Measurements from ENCODE around the gene ONECUT1.

ONECUT1 gene

DNA sequence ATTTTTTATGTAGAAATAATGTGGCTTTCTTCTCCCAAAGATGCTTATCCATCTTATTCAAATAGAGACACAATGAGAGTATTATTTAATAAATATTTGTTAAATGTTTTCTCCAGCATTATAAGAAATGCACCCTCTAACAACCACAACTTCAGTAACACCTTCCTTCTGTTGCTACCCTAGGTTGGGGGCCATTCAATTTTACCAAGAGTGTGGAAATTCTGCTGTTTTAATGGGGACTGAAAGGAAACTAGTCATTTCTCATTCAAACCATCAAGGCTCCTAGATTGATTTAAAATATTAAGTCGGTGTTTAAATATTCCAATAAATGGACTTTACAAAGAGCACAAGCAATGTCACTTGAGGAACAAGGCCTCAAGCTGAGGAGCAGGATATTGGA, 7.6 kb downstream of the ONECUT1 start:
- Histone ChIP-seq H3K36me3 (ENCODE audit: control insufficient read depth in 2 of 2, insufficient read depth in 2 of 2, low read length in 2 of 2) (no peaks in the 10 kb centered on the region), H3K9me3 (ENCODE audit: control insufficient read depth in 2 of 2, low read length in 2 of 2) (no peaks in the 10 kb centered on the region), H3K27me3 (ENCODE audit: control insufficient read depth in 2 of 2, insufficient read depth in 2 of 2, low read length in 2 of 2) (peaks cover 49 to 56% of the 10 kb centered on the region in 2 donors), H3K4me3 (ENCODE audit: low read length in 2 of 2) (no peak overlapping the region), H3K27ac (ENCODE audit: low read depth in 2 of 2, low read length in 2 of 2) (no peak overlapping the region), H3K4me1 (ENCODE audit: control insufficient read depth in 2 of 2, insufficient read depth in 2 of 2, low read length in 2 of 2) (peaks cover 3 to 6% of the 10 kb centered on the region in 2 donors), H3K9ac (ENCODE audit: low read depth in 1 of 2, low read length in 2 of 2) (no peak overlapping the region)

DNA sequence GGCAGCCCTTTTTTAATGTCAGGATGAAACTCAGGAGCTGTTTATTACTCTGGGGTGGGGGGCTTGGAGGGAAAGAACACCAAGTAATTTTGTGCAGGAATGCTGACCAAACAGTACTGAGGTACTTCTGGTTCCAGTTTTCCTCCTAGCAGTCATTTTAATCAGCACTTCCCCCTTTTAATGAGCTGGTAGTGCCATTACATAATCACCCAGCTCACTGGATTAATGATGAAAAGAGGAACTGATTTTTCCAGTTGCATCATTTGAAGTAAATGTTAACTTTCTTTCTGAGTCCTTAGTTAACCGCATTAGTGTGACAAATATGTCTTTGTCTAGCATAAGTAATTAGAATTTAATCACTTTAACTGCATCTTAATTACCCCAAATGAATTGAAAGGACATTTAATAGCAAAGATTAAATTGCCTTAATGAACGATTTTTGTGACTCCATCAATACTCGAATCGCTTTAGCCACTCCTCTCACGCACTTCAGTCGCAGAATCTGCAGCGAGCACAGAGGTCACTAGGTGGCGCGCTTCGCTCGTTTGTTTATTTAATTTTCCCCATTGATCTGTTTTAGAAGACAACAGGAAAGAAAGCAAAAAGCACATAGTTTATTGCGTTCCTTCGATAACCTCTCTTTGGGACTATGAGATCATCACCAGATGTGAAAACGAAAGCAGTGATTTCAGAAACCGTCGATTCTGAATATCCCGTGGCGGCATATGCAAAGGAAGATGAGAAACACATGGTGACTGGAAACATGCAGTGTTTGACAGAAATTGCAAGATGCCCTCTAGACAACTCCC, 9.8 kb downstream of the ONECUT1 start:
- no peaks in the 10 kb centered on the region for H3K9me3 ChIP-seq (ENCODE audit: control insufficient read depth in 2 of 2, low read length in 2 of 2)
- H3K4me3 ChIP-seq (ENCODE audit: low read length in 2 of 2) = peak overlapping the region in 1 of 2 donors; percentile 63
- H3K9ac ChIP-seq (ENCODE audit: low read depth in 1 of 2, low read length in 2 of 2) = no peak overlapping the region
- no peak overlapping the region for H3K27ac ChIP-seq (ENCODE audit: low read depth in 2 of 2, low read length in 2 of 2)
- H3K27me3 ChIP-seq (ENCODE audit: control insufficient read depth in 2 of 2, insufficient read depth in 2 of 2, low read length in 2 of 2) = peaks cover 37 to 47% of the 10 kb centered on the region in 2 donors
- H3K4me1 ChIP-seq (ENCODE audit: control insufficient read depth in 2 of 2, insufficient read depth in 2 of 2, low read length in 2 of 2) = peaks cover 3 to 6% of the 10 kb centered on the region in 2 donors
- no peaks in the 10 kb centered on the region for H3K36me3 ChIP-seq (ENCODE audit: control insufficient read depth in 2 of 2, insufficient read depth in 2 of 2, low read length in 2 of 2)

DNA sequence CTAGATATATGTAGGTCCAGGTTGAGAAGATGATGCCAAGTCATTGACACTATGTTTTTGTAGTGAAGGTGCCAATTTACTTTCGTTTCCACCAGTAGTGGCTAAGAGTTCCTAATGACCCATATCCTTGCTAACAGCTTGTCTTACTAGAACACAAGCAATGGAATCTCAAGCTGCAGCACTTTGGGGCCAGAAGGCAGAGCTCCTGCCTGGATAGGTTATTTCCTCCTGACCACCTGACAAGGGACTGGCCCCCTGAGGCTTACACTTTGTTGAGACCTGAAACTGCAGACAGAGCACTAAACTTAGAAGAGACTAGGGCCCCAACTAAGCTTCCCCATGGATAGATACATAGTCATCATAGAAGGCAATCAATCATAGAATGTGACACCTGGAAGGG, 11.7 kb downstream of the ONECUT1 start:
- Histone ChIP-seq H3K4me3 (ENCODE audit: low read length in 2 of 2) (no peak overlapping the region), H3K27ac (ENCODE audit: low read depth in 2 of 2, low read length in 2 of 2) (no peak overlapping the region), H3K4me1 (ENCODE audit: control insufficient read depth in 2 of 2, insufficient read depth in 2 of 2, low read length in 2 of 2) (peaks cover 3 to 6% of the 10 kb centered on the region in 2 donors), H3K27me3 (ENCODE audit: control insufficient read depth in 2 of 2, insufficient read depth in 2 of 2, low read length in 2 of 2) (peaks cover 27 to 29% of the 10 kb centered on the region in 2 donors), H3K9ac (ENCODE audit: low read depth in 1 of 2, low read length in 2 of 2) (no peak overlapping the region), H3K9me3 (ENCODE audit: control insufficient read depth in 2 of 2, low read length in 2 of 2) (no peaks in the 10 kb centered on the region), H3K36me3 (ENCODE audit: control insufficient read depth in 2 of 2, insufficient read depth in 2 of 2, low read length in 2 of 2) (no peaks in the 10 kb centered on the region)

DNA sequence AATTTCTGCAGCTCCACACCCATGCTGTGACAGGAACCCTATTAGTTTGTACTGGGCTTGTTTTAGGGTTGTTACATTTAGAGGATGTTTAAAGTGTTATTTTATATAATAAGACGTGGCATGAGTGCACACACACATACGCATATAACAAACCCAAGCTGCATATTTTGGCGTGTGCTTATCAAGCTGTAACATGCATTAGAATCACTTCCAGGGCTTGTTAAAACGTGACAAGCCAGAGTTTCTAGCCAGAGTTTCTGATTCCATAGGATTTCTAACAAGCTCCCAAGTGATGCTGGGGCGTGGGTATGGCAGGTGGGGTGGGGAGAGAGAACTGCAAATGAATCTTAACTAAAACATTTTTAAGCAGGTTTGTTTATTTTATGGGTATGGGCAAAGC, 17.4 kb downstream of the ONECUT1 start:
- Histone ChIP-seq H3K27me3 (ENCODE audit: control insufficient read depth in 2 of 2, insufficient read depth in 2 of 2, low read length in 2 of 2) (peaks cover 10 to 15% of the 10 kb centered on the region in 2 donors), H3K27ac (ENCODE audit: low read depth in 2 of 2, low read length in 2 of 2) (no peak overlapping the region), H3K4me1 (ENCODE audit: control insufficient read depth in 2 of 2, insufficient read depth in 2 of 2, low read length in 2 of 2) (no peaks in the 10 kb centered on the region), H3K4me3 (ENCODE audit: low read length in 2 of 2) (no peak overlapping the region), H3K9ac (ENCODE audit: low read depth in 1 of 2, low read length in 2 of 2) (no peak overlapping the region), H3K36me3 (ENCODE audit: control insufficient read depth in 2 of 2, insufficient read depth in 2 of 2, low read length in 2 of 2) (no peaks in the 10 kb centered on the region), H3K9me3 (ENCODE audit: control insufficient read depth in 2 of 2, low read length in 2 of 2) (no peaks in the 10 kb centered on the region)

DNA sequence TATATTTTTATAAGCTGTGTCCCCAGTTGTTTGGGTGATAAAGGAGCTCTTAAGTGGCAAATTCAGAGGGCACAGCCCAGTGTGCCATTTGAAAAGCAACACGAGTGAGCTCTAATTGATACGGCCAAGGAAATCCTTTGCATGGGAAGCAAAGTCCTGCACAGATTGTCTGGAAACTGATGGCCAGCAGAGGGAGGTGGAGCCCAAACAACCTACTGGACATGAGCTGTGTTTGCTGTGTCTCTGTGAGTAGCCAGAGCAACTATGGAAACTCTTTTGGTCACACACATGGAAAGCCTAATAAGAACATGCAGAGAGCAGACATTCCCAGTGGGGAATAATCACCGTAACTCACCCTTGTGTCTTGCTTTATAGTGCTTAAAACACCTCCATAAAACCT, 24.4 kb downstream of the ONECUT1 start:
- Histone ChIP-seq H3K4me3 (ENCODE audit: low read length in 2 of 2) (no peak overlapping the region), H3K27me3 (ENCODE audit: control insufficient read depth in 2 of 2, insufficient read depth in 2 of 2, low read length in 2 of 2) (peaks cover 0 to 3% of the 10 kb centered on the region in 2 donors), H3K9ac (ENCODE audit: low read depth in 1 of 2, low read length in 2 of 2) (no peak overlapping the region), H3K27ac (ENCODE audit: low read depth in 2 of 2, low read length in 2 of 2) (no peak overlapping the region), H3K36me3 (ENCODE audit: control insufficient read depth in 2 of 2, insufficient read depth in 2 of 2, low read length in 2 of 2) (no peaks in the 10 kb centered on the region), H3K4me1 (ENCODE audit: control insufficient read depth in 2 of 2, insufficient read depth in 2 of 2, low read length in 2 of 2) (no peaks in the 10 kb centered on the region), H3K9me3 (ENCODE audit: control insufficient read depth in 2 of 2, low read length in 2 of 2) (no peaks in the 10 kb centered on the region)

DNA sequence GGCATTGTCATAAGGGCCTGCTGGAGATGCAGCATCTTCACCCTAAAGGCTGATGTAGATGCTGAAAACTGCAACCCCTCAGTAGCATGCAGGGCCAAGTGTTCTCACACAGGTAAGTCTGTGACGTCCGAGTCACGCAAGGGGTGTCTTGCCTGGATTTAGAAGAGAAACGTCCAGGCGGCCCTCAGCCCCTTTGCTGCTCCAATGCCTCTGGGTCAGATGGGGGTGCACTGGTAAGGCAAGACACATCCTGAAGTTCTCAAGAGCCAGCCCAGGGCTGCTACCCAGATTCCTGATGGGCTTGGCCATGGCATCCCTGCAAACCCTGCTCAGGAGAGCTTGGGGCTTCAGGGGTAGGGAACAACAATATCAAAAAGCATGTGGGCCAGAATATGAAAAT, 25.4 kb downstream of the ONECUT1 start:
- H3K36me3 ChIP-seq (ENCODE audit: control insufficient read depth in 2 of 2, insufficient read depth in 2 of 2, low read length in 2 of 2) = no peaks in the 10 kb centered on the region
- no peak overlapping the region for H3K9ac ChIP-seq (ENCODE audit: low read depth in 1 of 2, low read length in 2 of 2)
- H3K4me1 ChIP-seq (ENCODE audit: control insufficient read depth in 2 of 2, insufficient read depth in 2 of 2, low read length in 2 of 2) = no peaks in the 10 kb centered on the region
- no peak overlapping the region for H3K4me3 ChIP-seq (ENCODE audit: low read length in 2 of 2)
- no peaks in the 10 kb centered on the region for H3K9me3 ChIP-seq (ENCODE audit: control insufficient read depth in 2 of 2, low read length in 2 of 2)
- peaks cover 0 to 3% of the 10 kb centered on the region in 2 donors for H3K27me3 ChIP-seq (ENCODE audit: control insufficient read depth in 2 of 2, insufficient read depth in 2 of 2, low read length in 2 of 2)
- no peak overlapping the region for H3K27ac ChIP-seq (ENCODE audit: low read depth in 2 of 2, low read length in 2 of 2)

DNA sequence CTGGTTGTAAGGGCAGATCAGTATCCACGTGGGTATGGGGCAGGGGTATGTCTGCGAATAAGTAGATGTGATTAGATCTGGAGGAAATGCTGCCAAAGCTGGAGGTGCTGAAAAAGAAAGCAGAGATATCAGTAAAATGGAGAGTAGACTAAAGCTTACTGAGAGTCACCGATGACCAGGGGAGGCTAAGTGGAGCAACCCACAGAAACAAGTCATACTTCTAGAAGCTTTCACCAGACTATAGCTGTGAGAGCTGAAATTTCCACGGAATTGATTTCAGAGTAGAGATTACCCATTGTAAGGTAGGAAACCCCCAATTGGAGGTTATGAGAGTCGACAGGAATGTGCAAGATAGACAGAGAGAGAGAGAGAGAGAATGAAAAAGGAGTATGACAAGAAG, 27.5 kb downstream of the ONECUT1 start:
- no peak overlapping the region for H3K27ac ChIP-seq (ENCODE audit: low read depth in 2 of 2, low read length in 2 of 2)
- H3K4me1 ChIP-seq (ENCODE audit: control insufficient read depth in 2 of 2, insufficient read depth in 2 of 2, low read length in 2 of 2) = no peaks in the 10 kb centered on the region
- H3K9me3 ChIP-seq (ENCODE audit: control insufficient read depth in 2 of 2, low read length in 2 of 2) = no peaks in the 10 kb centered on the region
- no peak overlapping the region for H3K9ac ChIP-seq (ENCODE audit: low read depth in 1 of 2, low read length in 2 of 2)
- H3K27me3 ChIP-seq (ENCODE audit: control insufficient read depth in 2 of 2, insufficient read depth in 2 of 2, low read length in 2 of 2) = no peaks in the 10 kb centered on the region
- no peak overlapping the region for H3K4me3 ChIP-seq (ENCODE audit: low read length in 2 of 2)
- H3K36me3 ChIP-seq (ENCODE audit: control insufficient read depth in 2 of 2, insufficient read depth in 2 of 2, low read length in 2 of 2) = no peaks in the 10 kb centered on the region

DNA sequence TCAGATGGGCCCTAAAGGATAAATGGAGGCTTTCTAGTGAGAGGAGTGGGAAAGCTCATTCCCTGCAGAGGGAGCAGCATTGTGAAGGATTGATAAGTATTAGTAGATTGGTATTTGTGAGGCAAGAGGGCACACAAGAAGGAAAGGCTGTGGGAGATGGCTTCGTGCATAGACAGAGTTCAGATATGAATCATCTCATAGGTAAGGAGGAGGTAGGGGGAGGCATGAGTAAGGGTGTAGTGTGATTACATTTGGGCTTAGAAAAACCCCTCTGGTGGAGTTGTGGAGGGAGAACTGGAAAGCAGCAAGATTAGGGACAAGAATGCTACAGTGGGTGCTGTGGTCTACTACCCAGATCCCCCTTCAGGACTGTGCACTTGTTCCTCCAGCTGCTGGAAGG, 29.6 kb downstream of the ONECUT1 start:
- no peak overlapping the region for H3K4me3 ChIP-seq (ENCODE audit: low read length in 2 of 2)
- no peak overlapping the region for H3K9ac ChIP-seq (ENCODE audit: low read depth in 1 of 2, low read length in 2 of 2)
- H3K27ac ChIP-seq (ENCODE audit: low read depth in 2 of 2, low read length in 2 of 2) = no peak overlapping the region
- H3K9me3 ChIP-seq (ENCODE audit: control insufficient read depth in 2 of 2, low read length in 2 of 2) = no peaks in the 10 kb centered on the region
- H3K36me3 ChIP-seq (ENCODE audit: control insufficient read depth in 2 of 2, insufficient read depth in 2 of 2, low read length in 2 of 2) = no peaks in the 10 kb centered on the region
- H3K27me3 ChIP-seq (ENCODE audit: control insufficient read depth in 2 of 2, insufficient read depth in 2 of 2, low read length in 2 of 2) = no peaks in the 10 kb centered on the region
- no peaks in the 10 kb centered on the region for H3K4me1 ChIP-seq (ENCODE audit: control insufficient read depth in 2 of 2, insufficient read depth in 2 of 2, low read length in 2 of 2)

DNA sequence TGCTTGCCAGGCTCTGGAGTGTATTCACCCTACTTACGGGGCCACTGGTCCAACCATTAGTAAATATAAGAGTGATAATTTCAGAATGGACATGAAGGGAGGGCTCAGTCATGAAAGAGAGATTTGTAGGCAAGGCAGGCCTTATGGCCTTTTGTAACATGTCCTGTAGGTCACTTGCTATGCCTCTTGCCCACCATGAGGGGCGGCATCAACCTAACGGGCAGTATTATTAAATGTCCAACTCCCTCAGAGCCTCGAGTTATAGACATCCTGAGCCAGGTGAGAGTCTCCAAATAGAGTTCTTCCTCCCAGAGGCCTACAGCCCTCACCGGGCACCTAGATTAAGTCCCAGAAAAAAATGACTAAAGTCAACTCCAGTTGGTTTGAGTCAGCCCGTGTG, 30.2 kb downstream of the ONECUT1 start:
- no peaks in the 10 kb centered on the region for H3K27me3 ChIP-seq (ENCODE audit: control insufficient read depth in 2 of 2, insufficient read depth in 2 of 2, low read length in 2 of 2)
- H3K9me3 ChIP-seq (ENCODE audit: control insufficient read depth in 2 of 2, low read length in 2 of 2) = no peaks in the 10 kb centered on the region
- H3K27ac ChIP-seq (ENCODE audit: low read depth in 2 of 2, low read length in 2 of 2) = no peak overlapping the region

DNA sequence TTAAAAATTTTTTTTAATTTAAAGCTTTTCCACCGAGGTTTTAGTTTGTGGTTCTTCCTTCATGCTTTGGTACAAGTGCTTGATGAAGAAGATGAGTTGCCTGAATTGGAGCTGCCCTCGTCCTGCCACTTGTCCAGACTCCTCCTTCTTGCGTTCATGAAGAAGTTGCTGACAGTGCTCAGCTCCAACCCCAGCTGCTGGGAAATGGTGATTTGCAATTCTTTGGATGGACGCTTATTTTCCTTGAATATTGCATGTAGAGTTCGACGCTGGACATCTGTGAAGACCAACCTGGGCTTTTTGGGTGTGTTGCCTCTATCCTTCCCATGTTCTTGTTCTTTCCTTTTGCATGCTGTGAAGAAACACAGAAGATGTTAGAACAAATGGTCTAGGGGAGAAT, 32.6 kb downstream of the ONECUT1 start:
- H3K27ac ChIP-seq (ENCODE audit: low read depth in 2 of 2, low read length in 2 of 2) = no peak overlapping the region
- H3K36me3 ChIP-seq (ENCODE audit: control insufficient read depth in 2 of 2, insufficient read depth in 2 of 2, low read length in 2 of 2) = no peaks in the 10 kb centered on the region
- H3K9me3 ChIP-seq (ENCODE audit: control insufficient read depth in 2 of 2, low read length in 2 of 2) = no peaks in the 10 kb centered on the region
- no peaks in the 10 kb centered on the region for H3K27me3 ChIP-seq (ENCODE audit: control insufficient read depth in 2 of 2, insufficient read depth in 2 of 2, low read length in 2 of 2)
- no peaks in the 10 kb centered on the region for H3K4me1 ChIP-seq (ENCODE audit: control insufficient read depth in 2 of 2, insufficient read depth in 2 of 2, low read length in 2 of 2)
- no peak overlapping the region for H3K4me3 ChIP-seq (ENCODE audit: low read length in 2 of 2)
- no peak overlapping the region for H3K9ac ChIP-seq (ENCODE audit: low read depth in 1 of 2, low read length in 2 of 2)

More for the DNA sequence above, 30.2 kb downstream of the ONECUT1 start:
- Histone ChIP-seq H3K9ac (ENCODE audit: low read depth in 1 of 2, low read length in 2 of 2) (no peak overlapping the region), H3K36me3 (ENCODE audit: control insufficient read depth in 2 of 2, insufficient read depth in 2 of 2, low read length in 2 of 2) (no peaks in the 10 kb centered on the region), H3K4me1 (ENCODE audit: control insufficient read depth in 2 of 2, insufficient read depth in 2 of 2, low read length in 2 of 2) (no peaks in the 10 kb centered on the region), H3K4me3 (ENCODE audit: low read length in 2 of 2) (no peak overlapping the region)

All from mucosa of rectum (tissue), 2 donors.